ENCODE measurements around the gene LTBP4. TPM values are rescaled to one million over a fixed set of nuclear protein-coding genes. Genes with fewer than 3 reads are reported as not detected.

Gene LTBP4
- total and polyA plus RNA-seq, 2 donors (not counting 3 experiments of a cell fraction or from before 2014, with no cell fraction given) = 25.9 to 38.0 TPM

- peaks cover 7 to 12% of the 10 kb centered on the region in 2 experiments for H3K36me3 ChIP-seq (ENCODE audit: control insufficient read depth in 2 of 2, extremely low read depth in 1 of 2, insufficient read depth in 2 of 2, low read length in 2 of 2)
- H3K79me2 ChIP-seq (ENCODE audit: control insufficient read depth, insufficient read depth, low read length) = no peaks in the 10 kb centered on the region
- H3K4me1 ChIP-seq (ENCODE audit: control insufficient read depth, extremely low read depth, insufficient read depth, low read length) = peaks cover 20% of the 10 kb centered on the region
- H3K27ac ChIP-seq (ENCODE audit: insufficient read depth, low read depth, low read length) = peak overlapping the region; percentile 85
- DNase-seq (ENCODE audit: low read depth, low spot score) (peak; percentile 64), FAIRE-seq (peak; percentile 97)
- H3K27me3 ChIP-seq (ENCODE audit: control insufficient read depth in 2 of 2, insufficient read depth in 2 of 2, low read length in 2 of 2) = no peaks in the 10 kb centered on the region
- no peaks in the 10 kb centered on the region for H3K9me3 ChIP-seq (replicated peaks; ENCODE audit: control insufficient read depth, insufficient read depth, low read length)
- intact Hi-C loops (cut with micrococcal nuclease) = loop anchor here (1.0 kb wide), 1 partner anchor 13 kb away; no protein-coding TSS in a partner anchor
- POLR2A ChIA-PET = no interaction called here
- peak overlapping the region; percentile 44 for H2AFZ ChIP-seq (ENCODE audit: low read depth, low read length)
- H3K9ac ChIP-seq (replicated peaks; ENCODE audit: extremely low read depth, insufficient read depth, low read length) = peak overlapping the region; percentile 44
- H4K20me1 ChIP-seq (replicated peaks; ENCODE audit: control insufficient read depth, extremely low read depth, insufficient read depth, low read length) = no peaks in the 10 kb centered on the region
- no peaks in the 10 kb centered on the region for H3K9me1 ChIP-seq (replicated peaks; ENCODE audit: control insufficient read depth, extremely low read depth, insufficient read depth, low read length)
- CTCF ChIA-PET = interaction anchor here (0.8 to 2.6 kb wide), 7 partner anchors 10 to 44 kb away, joined by 3 to 8 read pairs (median 3); no protein-coding TSS in a partner anchor
- H3K4me2 ChIP-seq (ENCODE audit: insufficient read depth, low read length) = no peak overlapping the region
- TSS peak; percentile 76 for BruUV-seq (replicated peaks)
- no peak overlapping the region for H3K4me3 ChIP-seq (replicated peaks in 1 of 3; ENCODE audit: insufficient read depth in 1 of 3, low read depth in 1 of 3, low read length in 3 of 3)
- dilution Hi-C loops (cut with MboI; ENCODE audit: extremely low pct_ligation_motif_present, low sequenced_read_pairs) = no loop called here
- TF ChIP-seq FOS (IDR thresholded peaks at IDR 0.05; ENCODE audit: borderline replicate concordance, insufficient read depth, low read length) (peak; percentile 17), MAX (IDR thresholded peaks at IDR 0.05; ENCODE audit: insufficient read depth, insufficient read length) (no peak), JUN (IDR thresholded peaks at IDR 0.05; ENCODE audit: borderline replicate concordance, insufficient read depth, insufficient read length, low read depth) (peak; percentile 47), POLR2AphosphoS5 (IDR thresholded peaks at IDR 0.05; ENCODE audit: insufficient read depth, low read depth, low read length) (peak; percentile 32)
Measured at GRCh38 chr19:40585241-40585981, 15.8 kb upstream of the LTBP4 start.

GRCh38 chr19:40585982-40586422 lies 15.2 kb upstream of the LTBP4 start:
- no TSS peak for BruUV-seq (replicated peaks)
- ChIA-PET CTCF (interaction anchor here (0.8 to 2.6 kb wide), 7 partner anchors 9 to 45 kb away, joined by 3 to 8 read pairs (median 3); no protein-coding TSS in a partner anchor), POLR2A (no interaction called here)
- H3K36me3 ChIP-seq (ENCODE audit: control insufficient read depth in 2 of 2, extremely low read depth in 1 of 2, insufficient read depth in 2 of 2, low read length in 2 of 2) = peaks cover 7 to 8% of the 10 kb centered on the region in 2 experiments
- dilution Hi-C loops (cut with MboI; ENCODE audit: extremely low pct_ligation_motif_present, low sequenced_read_pairs) (no loop called here), intact Hi-C loops (cut with micrococcal nuclease) (loop anchor here (1.0 kb wide), 1 partner anchor 12 kb away; no protein-coding TSS in a partner anchor)
- peak overlapping the region; percentile 16 for H2AFZ ChIP-seq (ENCODE audit: low read depth, low read length)
- no peak overlapping the region for H3K4me3 ChIP-seq (replicated peaks in 1 of 3; ENCODE audit: insufficient read depth in 1 of 3, low read depth in 1 of 3, low read length in 3 of 3)
- no peaks in the 10 kb centered on the region for H3K79me2 ChIP-seq (ENCODE audit: control insufficient read depth, insufficient read depth, low read length)
- TF ChIP-seq CTCF (IDR thresholded peaks at IDR 0.05; ENCODE audit: extremely low read depth in 1 of 2, insufficient read depth in 1 of 2, low read depth in 1 of 2, low read length in 2 of 2) (no peak), JUN (IDR thresholded peaks at IDR 0.05; ENCODE audit: borderline replicate concordance, insufficient read depth, insufficient read length, low read depth) (no peak), GATA2 (IDR thresholded peaks at IDR 0.05; ENCODE audit: insufficient read depth, insufficient read length, low read depth, low read length) (no peak)
- H3K9ac ChIP-seq (replicated peaks; ENCODE audit: extremely low read depth, insufficient read depth, low read length) = no peak overlapping the region
- no peaks in the 10 kb centered on the region for H3K9me3 ChIP-seq (replicated peaks; ENCODE audit: control insufficient read depth, insufficient read depth, low read length)
- FAIRE-seq (no peak), DNase-seq (ENCODE audit: low read depth, low spot score) (no peak)
- H3K27me3 ChIP-seq (ENCODE audit: control insufficient read depth in 2 of 2, insufficient read depth in 2 of 2, low read length in 2 of 2) = no peaks in the 10 kb centered on the region
- H3K27ac ChIP-seq (ENCODE audit: insufficient read depth, low read depth, low read length) = peak overlapping the region; percentile 85
- no peaks in the 10 kb centered on the region for H3K9me1 ChIP-seq (replicated peaks; ENCODE audit: control insufficient read depth, extremely low read depth, insufficient read depth, low read length)
- peaks cover 20% of the 10 kb centered on the region for H3K4me1 ChIP-seq (ENCODE audit: control insufficient read depth, extremely low read depth, insufficient read depth, low read length)
- H4K20me1 ChIP-seq (replicated peaks; ENCODE audit: control insufficient read depth, extremely low read depth, insufficient read depth, low read length) = no peaks in the 10 kb centered on the region
- no peak overlapping the region for H3K4me2 ChIP-seq (ENCODE audit: insufficient read depth, low read length)

Data from endothelial cell of umbilical vein (primary cell).